Muscle layer of colon (tissue), 2 donors: ENCODE data around the gene GLT6D1.
"Not testable (repeated sequence)": the region's sequence is repeated elsewhere in the genome, so short reads cannot be mapped to it uniquely, and the experiment has no call there.

Experiments used
- H3K27ac ChIP-seq: one replicate; pipeline ENCODE4 v1.7.0; 2013; ENCODE audit warnings: low read depth, mild to moderate bottlenecking, low read length, moderate library complexity
- H3K27me3 ChIP-seq, 2 donors: one replicate each; pipeline ENCODE4 v1.7.0; 2013; ENCODE audit warnings: low read length in 2 of 2, mild to moderate bottlenecking in 2 of 2; ENCODE audit not compliant: insufficient read depth in 2 of 2, control insufficient read depth in 1 of 2
- H3K36me3 ChIP-seq: one replicate; pipeline ENCODE4 v1.7.0; 2013; ENCODE audit warnings: mild to moderate bottlenecking, low read length; ENCODE audit not compliant: insufficient read depth
- H3K4me1 ChIP-seq: one replicate; pipeline ENCODE4 v1.7.0; 2013; ENCODE audit warnings: mild to moderate bottlenecking, low read length; ENCODE audit not compliant: insufficient read depth
- H3K4me3 ChIP-seq, 2 donors: one replicate each; pipeline ENCODE4 v1.7.0; 2013; ENCODE audit warnings: low read length in 2 of 2, low read depth in 1 of 2, mild to moderate bottlenecking in 1 of 2, moderate library complexity in 1 of 2
- H3K9ac ChIP-seq: one replicate; pipeline ENCODE4 v1.7.0; 2013; ENCODE audit warnings: low read length
- H3K9me3 ChIP-seq: one replicate; pipeline ENCODE4 v1.7.0; 2013; ENCODE audit warnings: mild to moderate bottlenecking, low read length
- donor health status: abdominal sarcoma.
- donor health status: Adenocarcinoma of cecum.

GLT6D1 gene

DNA sequence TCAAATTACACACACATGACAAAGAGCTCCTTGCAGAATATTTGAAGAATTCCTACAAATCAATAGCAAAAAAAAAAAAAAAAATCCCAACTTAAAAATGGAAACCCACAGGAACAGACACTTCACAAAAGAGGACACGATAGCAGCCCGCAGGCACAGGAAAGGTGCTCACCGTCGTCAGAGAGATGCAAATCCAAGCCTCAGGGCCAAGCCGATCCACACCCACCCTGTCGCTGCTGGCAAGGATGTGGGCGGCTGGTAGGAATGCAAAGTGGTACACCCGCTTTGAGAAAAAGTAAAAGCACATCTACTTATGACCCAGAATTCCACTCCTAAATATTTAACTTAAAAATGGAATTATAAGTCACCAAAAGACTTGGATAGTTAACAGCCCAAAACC lies 34.6 kb upstream of the GLT6D1 start:
- H3K27ac ChIP-seq = no peak overlapping the region
- H3K4me3 ChIP-seq = no peak overlapping the region
- H3K9me3 ChIP-seq = no peaks in the 10 kb centered on the region
- peaks cover 0 to 5% of the 10 kb centered on the region in 2 donors for H3K27me3 ChIP-seq
- no peak overlapping the region for H3K9ac ChIP-seq
- no peaks in the 10 kb centered on the region for H3K36me3 ChIP-seq
- H3K4me1 ChIP-seq = no peaks in the 10 kb centered on the region

DNA sequence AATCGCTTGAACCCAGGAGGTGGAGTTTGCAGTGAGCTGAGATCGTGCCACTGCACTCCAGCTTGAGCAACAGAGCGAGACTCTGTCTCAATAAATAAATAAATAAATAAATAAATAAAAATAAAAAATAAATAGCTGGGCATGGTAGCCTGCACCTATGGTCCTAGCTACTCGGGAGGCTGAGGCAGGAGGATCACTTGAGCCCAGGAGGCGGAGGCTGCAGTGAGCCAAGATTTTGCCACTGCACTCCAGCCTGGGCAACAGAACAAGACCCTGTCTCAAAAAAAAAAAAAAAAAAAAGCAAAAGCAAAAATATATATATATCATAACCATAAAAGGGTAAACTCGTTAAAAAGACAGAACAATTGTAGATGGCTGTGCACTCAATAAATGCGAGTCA lies 33.4 kb upstream of the GLT6D1 start:
- H3K4me1 ChIP-seq, H3K9me3 ChIP-seq, H3K27ac ChIP-seq, H3K27me3 ChIP-seq, H3K4me3 ChIP-seq, H3K36me3 ChIP-seq, H3K9ac ChIP-seq: not testable (repeated sequence)

DNA sequence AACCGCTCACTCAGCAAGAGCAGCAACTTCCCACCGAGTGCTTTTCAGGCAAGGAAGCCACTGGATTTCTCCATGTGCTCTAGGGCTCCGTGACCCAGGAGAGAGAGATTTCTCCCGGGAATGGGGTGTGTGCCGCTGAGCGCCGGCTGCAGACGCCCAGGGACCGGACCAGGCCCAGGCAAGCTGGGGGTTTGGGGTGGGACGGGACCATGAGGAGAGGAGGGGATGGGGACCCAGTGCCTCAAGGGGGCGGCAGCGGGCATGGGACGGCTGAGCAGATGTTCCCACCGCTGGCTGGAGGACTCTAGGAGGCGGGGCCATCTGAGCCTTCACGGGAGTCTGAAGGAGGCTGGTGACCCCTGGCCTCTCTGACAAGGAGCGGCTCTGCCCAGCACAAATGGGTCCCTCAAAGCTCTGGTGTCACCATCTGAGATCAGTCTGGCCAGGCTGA lies 32.3 kb upstream of the GLT6D1 start:
- H3K9ac ChIP-seq = no peak overlapping the region
- H3K4me3 ChIP-seq = no peak overlapping the region
- H3K27ac ChIP-seq = no peak overlapping the region
- peaks cover 0 to 5% of the 10 kb centered on the region in 2 donors for H3K27me3 ChIP-seq
- H3K9me3 ChIP-seq = no peaks in the 10 kb centered on the region
- no peaks in the 10 kb centered on the region for H3K4me1 ChIP-seq
- H3K36me3 ChIP-seq = no peaks in the 10 kb centered on the region

DNA sequence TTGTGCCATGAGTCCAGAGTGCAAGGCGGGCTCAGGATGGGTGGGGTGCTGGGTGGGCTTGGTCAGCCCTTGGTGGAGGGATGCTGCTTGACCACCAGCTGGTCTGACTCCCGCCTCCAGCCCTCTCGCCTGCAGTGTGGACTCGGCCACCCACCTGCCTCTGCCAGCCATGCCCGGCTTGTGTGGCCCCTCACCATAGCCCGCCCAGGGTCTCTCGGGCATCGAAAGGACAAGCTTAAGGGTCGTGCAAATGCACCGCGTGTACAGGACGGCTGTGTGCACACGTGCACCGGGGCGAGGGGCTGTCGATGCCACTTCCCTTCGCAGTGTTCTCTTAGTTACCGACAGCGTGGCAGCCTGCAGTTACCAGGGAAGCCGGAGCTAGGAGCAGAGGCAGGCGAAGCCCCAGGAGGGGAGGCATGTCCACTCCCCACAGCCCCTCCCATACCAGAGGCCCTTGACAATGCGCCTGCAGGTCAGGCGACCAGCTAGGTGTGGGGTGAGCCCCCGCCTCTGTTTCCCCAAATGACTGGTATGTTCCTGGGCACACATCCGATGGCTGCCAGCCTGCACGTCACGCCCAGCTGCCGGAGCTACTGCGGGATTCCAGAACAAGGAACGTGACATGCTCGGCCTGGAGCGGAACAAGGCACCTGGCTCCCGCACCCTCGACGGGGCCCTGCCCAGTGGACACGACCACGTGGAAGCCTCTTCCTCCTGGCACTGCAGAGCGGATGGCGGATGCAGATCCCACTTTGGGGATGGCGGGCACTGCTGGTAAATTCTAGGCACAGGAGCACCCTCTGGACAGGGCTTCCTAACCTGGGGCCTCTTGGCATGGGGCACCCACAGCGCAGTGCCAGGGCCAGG lies 31.6 kb upstream of the GLT6D1 start:
- Histone ChIP-seq H3K9ac (no peak overlapping the region), H3K27me3 (peaks cover 0 to 5% of the 10 kb centered on the region in 2 donors), H3K9me3 (no peaks in the 10 kb centered on the region), H3K4me1 (no peaks in the 10 kb centered on the region), H3K27ac (no peak overlapping the region), H3K4me3 (no peak overlapping the region), H3K36me3 (no peaks in the 10 kb centered on the region)

GRCh38 chr9:135669616-135670285 lies 30.4 kb upstream of the GLT6D1 start:
- no peak overlapping the region for H3K4me3 ChIP-seq
- H3K9ac ChIP-seq = no peak overlapping the region
- H3K27me3 ChIP-seq = peaks cover 0 to 5% of the 10 kb centered on the region in 2 donors

DNA sequence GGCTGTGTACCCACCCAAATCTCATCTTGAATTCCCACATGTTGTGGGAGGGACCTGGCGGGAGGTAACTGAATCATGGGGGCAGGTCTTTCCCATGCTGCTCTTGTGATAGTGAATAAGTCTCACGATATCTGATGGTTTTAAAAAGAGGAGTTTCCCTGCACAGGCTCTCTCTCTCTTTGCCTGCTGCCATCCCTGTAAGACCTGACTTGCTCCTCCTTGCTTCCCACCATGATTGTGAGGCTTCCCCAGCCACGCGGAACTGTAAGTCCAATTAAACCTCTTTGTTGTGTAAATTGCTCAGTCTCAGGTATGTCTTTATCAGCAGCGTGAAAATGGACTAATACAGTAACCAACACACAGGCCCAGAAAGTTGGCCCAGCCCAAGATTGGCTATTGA lies 29.7 kb upstream of the GLT6D1 start:
- H3K4me1 ChIP-seq, H3K27me3 ChIP-seq, H3K4me3 ChIP-seq, H3K27ac ChIP-seq, H3K36me3 ChIP-seq, H3K9ac ChIP-seq, H3K9me3 ChIP-seq: not testable (repeated sequence)

More at GRCh38 chr9:135669616-135670285, 30.4 kb upstream of the GLT6D1 start:
- Histone ChIP-seq H3K36me3 (no peaks in the 10 kb centered on the region), H3K4me1 (no peaks in the 10 kb centered on the region), H3K9me3 (no peaks in the 10 kb centered on the region), H3K27ac (no peak overlapping the region)

DNA sequence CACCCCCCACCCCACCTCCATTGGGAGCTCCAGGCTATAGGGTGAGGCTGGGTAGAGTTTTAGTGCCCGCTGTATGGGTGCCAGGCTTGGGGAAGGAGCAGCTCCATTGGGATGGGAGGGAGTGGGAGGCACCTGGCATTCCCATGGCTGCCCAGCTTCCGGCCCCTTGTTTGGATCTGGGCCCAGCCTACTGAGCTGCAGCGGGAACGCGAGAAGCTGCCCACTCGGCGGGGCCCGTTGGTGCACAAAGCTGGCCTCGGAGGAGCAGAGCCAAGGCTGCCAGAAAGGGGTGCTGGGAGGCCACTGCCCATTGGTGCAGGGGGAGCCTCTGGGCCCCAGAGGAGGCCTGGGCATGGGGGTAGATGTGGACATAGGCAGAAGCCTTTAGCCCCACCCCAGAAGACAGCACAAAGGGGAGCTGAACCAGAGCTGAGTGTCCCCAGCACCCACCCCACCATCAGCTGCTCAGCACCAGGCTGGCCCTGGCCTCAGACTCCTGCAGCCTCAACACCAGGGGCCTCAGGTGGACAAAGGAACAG lies 28.2 kb upstream of the GLT6D1 start:
- H3K9ac ChIP-seq = no peak overlapping the region
- no peaks in the 10 kb centered on the region for H3K9me3 ChIP-seq
- no peaks in the 10 kb centered on the region for H3K4me1 ChIP-seq
- H3K27me3 ChIP-seq = peaks cover 0 to 5% of the 10 kb centered on the region in 2 donors
- H3K4me3 ChIP-seq = no peak overlapping the region
- H3K36me3 ChIP-seq = no peaks in the 10 kb centered on the region
- no peak overlapping the region for H3K27ac ChIP-seq

- H3K4me1 ChIP-seq = no peaks in the 10 kb centered on the region
- no peak overlapping the region for H3K9ac ChIP-seq
- H3K27me3 ChIP-seq = peaks cover 0 to 5% of the 10 kb centered on the region in 2 donors
- no peak overlapping the region for H3K4me3 ChIP-seq
- no peak overlapping the region for H3K27ac ChIP-seq
- H3K9me3 ChIP-seq = no peaks in the 10 kb centered on the region
- no peaks in the 10 kb centered on the region for H3K36me3 ChIP-seq
Observed at GRCh38 chr9:135666534-135667462, 27.5 kb upstream of the GLT6D1 start.

- no peak overlapping the region for H3K4me3 ChIP-seq
- H3K36me3 ChIP-seq = no peaks in the 10 kb centered on the region
- no peaks in the 10 kb centered on the region for H3K9me3 ChIP-seq
- peaks cover 0 to 5% of the 10 kb centered on the region in 2 donors for H3K27me3 ChIP-seq
- no peak overlapping the region for H3K9ac ChIP-seq
- H3K27ac ChIP-seq = no peak overlapping the region
- no peaks in the 10 kb centered on the region for H3K4me1 ChIP-seq
Observed at GRCh38 chr9:135665795-135666189, 26.5 kb upstream of the GLT6D1 start.

DNA sequence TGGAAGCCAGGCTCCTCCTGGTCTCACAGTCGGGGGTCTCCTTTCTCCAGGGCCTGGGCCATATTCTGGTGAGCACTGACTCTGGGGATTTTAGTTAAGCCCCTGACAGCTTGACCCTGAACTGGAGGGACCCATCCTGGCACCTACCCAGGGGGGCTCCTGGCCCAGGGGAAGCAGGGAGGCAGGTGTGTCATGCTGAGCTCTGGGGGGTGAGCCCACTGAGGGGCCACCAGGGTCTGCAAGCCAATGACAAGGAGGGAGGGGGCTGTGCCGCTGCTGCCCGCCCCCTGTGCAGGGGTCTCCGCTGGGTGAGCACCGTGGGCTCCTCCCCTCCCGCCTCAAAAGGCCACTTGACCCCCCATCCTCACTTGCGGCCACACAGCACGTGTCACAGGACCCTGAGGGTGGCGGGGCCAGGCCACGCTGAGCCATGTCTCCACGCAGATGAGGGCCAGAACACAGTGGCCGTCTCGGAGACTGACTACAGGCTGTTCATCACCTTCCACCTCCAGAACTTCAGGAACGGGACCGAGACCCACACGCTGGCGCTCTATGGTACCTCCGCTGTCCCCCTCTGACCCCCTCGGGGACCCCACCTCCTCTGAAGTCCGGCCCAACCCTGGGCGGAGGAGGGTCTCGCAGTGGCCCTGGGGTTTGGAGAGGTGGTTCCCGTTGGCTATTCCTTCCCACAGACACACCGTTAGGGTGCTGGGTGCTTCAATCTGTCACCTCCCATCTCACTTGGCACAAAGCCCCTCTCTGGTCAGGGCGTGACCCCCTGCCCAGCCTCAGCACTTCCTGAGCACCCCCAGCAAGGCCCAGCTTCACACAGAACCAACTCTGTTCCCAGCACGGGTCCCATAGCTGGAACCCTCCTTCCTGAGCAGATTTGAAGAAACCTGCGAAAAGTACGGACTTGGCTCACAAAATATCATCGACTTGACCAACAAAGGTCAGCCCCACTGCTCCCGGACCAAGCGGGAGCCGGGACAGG lies 25.8 kb upstream of the GLT6D1 start:
- H3K4me3 ChIP-seq = no peak overlapping the region
- peaks cover 0 to 5% of the 10 kb centered on the region in 2 donors for H3K27me3 ChIP-seq
- no peak overlapping the region for H3K27ac ChIP-seq
- H3K4me1 ChIP-seq = no peaks in the 10 kb centered on the region
- H3K9me3 ChIP-seq = no peaks in the 10 kb centered on the region
- no peaks in the 10 kb centered on the region for H3K36me3 ChIP-seq
- no peak overlapping the region for H3K9ac ChIP-seq
